Choroid plexus epithelial cell (primary cell): ENCODE data around the gene ZFYVE28.

Experiments used
- DNase-seq: peaks from one replicate; pipeline ENCODE4 v3.0.0-alpha.2; 2010; ENCODE audit warnings: low read depth
- H3K4me3 ChIP-seq: 2 replicates; pipeline ENCODE4 v1.5.1; 2011; ENCODE audit warnings: low read depth, mild to moderate bottlenecking, control low read depth, low read length, moderate library complexity
- CTCF ChIP-seq: conservative IDR thresholded peaks from 2 replicates; pipeline ENCODE4 v1.5.1; 2011; ENCODE audit warnings: low read depth, mild to moderate bottlenecking, control low read depth, inconsistent platforms, low read length, moderate library complexity

ZFYVE28 gene

DNA sequence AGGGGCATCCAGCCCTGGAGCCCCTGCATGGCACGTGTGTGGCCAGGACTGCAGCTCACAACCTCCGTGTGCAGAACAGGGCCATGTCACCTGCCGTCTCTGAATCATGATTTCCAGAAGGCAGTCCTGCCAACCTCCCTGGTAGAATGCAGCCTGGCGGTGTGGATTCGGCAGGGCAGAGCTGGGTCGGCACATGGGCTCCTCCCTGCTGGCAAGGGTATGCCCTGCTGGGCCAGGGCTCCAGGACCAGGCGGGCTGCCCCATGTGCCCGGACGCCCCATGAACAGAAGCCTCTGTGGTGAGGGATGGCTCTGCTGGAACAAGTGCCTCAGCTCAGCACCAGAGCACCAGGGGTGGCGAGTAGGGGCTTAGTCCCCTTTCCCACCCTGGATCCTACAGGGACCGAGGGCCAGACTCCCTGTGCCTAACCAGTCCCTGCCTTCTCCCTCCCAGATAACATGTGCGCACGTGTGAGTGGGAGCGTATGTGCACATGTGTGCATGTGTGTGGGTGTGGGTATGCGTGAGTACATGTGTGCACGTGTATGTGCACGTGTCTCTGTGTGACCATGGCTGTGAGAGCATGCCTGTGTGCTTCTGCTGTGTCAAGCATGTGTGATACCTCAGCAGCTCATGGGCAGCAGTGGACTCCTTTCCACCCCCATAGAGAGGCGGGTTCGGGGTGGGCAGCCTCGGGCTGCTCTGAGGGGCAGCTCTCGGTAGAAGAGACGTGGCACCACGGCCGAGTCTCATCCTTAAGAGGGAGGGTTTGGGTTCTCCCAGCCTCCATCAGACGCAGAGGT, 146.2 kb downstream of the ZFYVE28 start:
- no peak for TF ChIP-seq CTCF

DNA sequence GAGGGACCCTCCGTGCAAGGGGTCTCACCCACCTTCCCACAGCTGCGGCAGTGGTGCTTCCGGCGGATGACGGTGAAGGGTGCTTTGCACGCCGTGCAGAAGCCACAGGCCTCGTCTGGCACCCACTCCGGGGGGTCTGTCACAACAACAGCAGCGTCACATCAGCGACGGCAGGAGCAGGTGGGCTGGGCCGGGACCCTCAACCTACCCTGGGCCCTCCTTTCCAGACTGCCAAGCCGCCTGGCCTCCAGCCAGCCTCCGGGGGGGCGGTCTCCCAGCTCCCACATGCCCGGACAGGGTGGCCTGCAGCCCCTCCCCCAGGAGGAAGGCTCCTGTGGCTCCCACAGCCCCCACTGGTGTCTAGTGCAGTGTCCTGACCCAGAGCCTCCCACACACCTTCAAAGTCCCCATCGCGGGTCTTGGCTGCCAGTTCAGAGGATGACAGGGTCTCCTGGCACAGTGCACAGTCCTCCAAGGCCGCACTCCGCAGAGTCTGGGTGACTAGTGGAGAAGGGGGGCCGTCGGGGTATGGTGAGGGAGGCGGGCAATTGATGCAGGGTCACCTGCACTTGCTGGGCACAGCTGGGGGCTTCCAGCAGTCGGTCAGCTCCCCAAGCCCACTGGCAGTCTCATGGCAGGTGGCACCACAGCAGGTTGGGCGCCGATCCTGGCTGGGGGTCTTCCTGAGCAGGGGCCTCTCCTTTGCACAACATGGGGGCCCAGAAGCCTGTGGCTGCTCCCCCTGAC, 147.0 kb downstream of the ZFYVE28 start:
- DNase-seq: no peak
- no peak overlapping the region for H3K4me3 ChIP-seq
- no peak for TF ChIP-seq CTCF

More for the DNA sequence above, 146.2 kb downstream of the ZFYVE28 start:
- no peak for DNase-seq
- no peak overlapping the region for H3K4me3 ChIP-seq

DNA sequence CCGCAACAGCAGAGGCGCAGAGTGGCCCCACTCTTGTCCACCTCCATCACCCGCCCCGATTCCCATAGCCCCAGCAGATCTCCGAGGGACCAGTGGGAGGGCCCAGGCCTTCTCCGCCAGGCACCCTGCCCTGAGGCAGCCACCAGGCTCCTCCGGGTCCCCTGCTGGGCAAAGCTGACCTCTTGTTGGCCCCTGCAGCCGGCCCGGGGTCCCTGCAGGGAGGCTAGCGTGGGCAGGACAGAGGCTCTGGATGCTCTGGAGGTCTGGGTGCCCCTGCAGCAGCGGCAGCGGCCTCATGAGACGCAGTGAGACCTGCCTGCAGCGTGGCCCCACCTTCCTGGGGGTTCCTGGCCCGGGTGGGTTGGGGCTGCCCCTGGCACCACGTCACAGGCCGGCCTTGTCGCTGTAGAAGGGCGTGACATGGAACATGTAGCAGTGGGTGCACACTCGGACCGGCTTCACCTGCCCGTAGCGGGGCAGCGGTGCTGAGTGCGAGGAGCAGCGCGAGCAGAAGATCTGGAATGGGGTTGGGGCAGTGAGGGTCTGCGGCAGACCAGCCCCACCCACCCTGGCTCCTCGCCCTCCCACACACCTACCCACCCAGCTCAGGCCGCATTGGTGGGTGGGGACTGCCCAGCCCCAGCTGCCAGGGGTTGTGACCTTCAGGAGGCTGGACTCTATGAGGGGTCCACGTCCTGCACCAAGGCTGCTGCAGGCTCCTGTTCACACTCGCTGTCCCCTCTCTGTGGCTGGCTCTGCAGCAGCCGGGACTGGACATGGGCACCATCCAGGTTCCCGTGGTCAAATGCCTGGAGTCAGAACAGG, 147.9 kb downstream of the ZFYVE28 start:
- no peak for TF ChIP-seq CTCF
- no peak for DNase-seq
- H3K4me3 ChIP-seq: no peak overlapping the region

- H3K4me3 ChIP-seq: no peak overlapping the region
- no peak for TF ChIP-seq CTCF
- no peak for DNase-seq
Observed at GRCh38 chr4:2269618-2270163, 148.8 kb downstream of the ZFYVE28 start.

DNA sequence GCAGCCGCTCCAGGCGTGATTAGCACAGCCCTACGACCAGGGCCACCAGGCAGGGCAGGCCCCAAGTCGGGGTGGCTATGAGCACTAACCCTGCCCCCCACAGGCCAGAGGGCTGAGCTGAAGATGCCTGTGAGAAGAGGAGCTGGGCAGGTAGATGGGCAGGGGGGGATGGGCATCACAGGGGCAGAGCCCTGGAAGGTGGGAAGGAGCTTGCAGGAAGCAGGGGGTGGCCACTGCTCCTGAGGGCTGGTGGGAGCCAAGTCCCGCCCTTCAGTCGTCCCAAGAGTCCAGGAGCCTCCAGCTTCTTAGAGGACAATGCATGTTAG, 149.3 kb downstream of the ZFYVE28 start:
- no peak for DNase-seq
- TF ChIP-seq CTCF: no peak
- H3K4me3 ChIP-seq: no peak overlapping the region

DNA sequence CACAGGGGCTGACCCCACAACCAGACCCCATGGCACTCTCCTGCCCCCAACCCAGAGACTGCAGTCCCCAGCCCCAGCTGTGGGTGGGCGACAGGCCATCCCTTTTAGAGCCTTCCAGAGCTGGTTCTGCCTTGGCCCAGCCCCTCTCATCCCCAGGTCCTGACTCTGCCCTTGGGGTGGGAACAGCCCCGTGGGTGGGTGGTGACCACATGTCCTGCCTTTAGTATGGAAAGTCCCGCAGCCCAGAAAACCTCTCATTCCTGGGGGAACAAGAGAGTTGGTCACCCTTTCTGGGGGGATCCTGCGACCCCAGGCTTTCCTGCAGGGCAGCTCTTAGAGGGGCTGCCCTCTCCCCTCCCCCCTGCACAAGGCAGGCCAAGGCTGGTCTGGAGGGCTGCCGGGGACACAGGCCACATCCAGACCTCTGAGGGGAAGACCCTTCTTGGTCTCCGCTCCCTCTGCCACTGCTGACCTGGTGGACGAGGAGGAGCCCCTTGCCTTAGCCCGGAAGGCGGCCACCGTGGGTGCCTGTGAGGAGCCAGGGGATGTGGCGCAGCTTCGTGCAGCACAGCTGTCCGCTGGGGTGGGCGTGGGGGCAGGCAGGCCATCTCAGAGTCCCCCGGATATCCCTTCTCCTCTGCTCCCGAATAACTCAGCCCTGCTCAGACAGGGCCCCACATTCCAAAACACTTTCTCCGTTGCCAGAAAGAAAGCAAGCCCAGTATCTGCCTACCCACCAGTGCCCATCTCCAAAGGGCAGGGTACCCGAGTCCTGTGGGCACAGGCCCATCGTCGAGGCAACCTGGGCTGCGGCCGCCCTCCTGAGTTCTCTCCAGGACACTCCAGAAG, 149.9 kb downstream of the ZFYVE28 start:
- no peak overlapping the region for H3K4me3 ChIP-seq
- no peak for TF ChIP-seq CTCF
- no peak for DNase-seq
